GM12878 (cell line): ENCODE measurements around the gene THRAP3. TPM values are rescaled to one million over a fixed set of nuclear protein-coding genes. Genes with fewer than 3 reads are reported as not detected.

ENCODE experiments used
- ATAC-seq: fragments of 200-7000 bp; cut with Tn5 transposase; 3 replicates; pipeline ENCODE4 v1.9.1; 2020; ENCODE audit warnings: mild to moderate bottlenecking, moderate library complexity
- BruUV-seq: library from RNA; stranded (reverse); fragments of 400-500 nt; replicated peaks from 2 replicates; lab custom pipeline; 2021; lab: Mats Ljungman, UMichigan
- CTCF ChIA-PET: fragments of 300-600 bp; sonication (Branson Sonifier 250); formaldehyde crosslinking; extraction: SDS; loops from one replicate; lab custom pipeline; 2021; ENCODE audit warnings: inconsistent platforms; lab: Yijun Ruan, JAX
- POLR2A ChIA-PET: fragments of 350-600 bp; formaldehyde crosslinking; extraction: SDS; loops from one replicate; lab custom pipeline; 2021; ENCODE audit warnings: inconsistent platforms; lab: Charles Lee
- RAD21 ChIA-PET: fragments of 300-600 bp; sonication (Branson Sonifier 250); formaldehyde crosslinking; loops from one replicate; lab custom pipeline; 2023; ENCODE audit warnings: antibody characterized with exemption; ENCODE audit not compliant: unreplicated experiment; lab: Charles Lee
- SMC1A ChIA-PET: fragments of 300-600 bp; sonication (Branson Sonifier 250); formaldehyde crosslinking; loops from one replicate; lab custom pipeline; 2023; ENCODE audit not compliant: unreplicated experiment, uncharacterized antibody; lab: Charles Lee
- DNase-seq: peaks from one replicate; pipeline ENCODE4 v3.0.0-alpha.2; 2011; ENCODE audit warnings: low read depth, low spot score
- FAIRE-seq: peaks from 3 replicates; lab custom pipeline; 2011; peaks lifted over from hg19 to GRCh38; lab: Jason Lieb, UNC
- H2AFZ ChIP-seq: 2 replicates; pipeline ENCODE4 v1.6.0; 2011; ENCODE audit warnings: low read depth, low read length, control low read depth; ENCODE audit not compliant: control insufficient read depth
- H3K27ac ChIP-seq: 2 replicates; pipeline ENCODE4 v1.5.1; 2011; ENCODE audit warnings: control low read depth; ENCODE audit not compliant: control insufficient read depth, insufficient read depth
- H3K27me3 ChIP-seq, 2 experiments: replicated peaks in 1 of 2; 2 replicates each; pipeline versions ENCODE4 v1.6.0 to v1.6.1; 2011; ENCODE audit warnings: low read length in 1 of 2; ENCODE audit not compliant: control insufficient read depth in 2 of 2, insufficient read depth in 2 of 2
- H3K36me3 ChIP-seq, 2 experiments: 2 replicates each; pipeline ENCODE4 v1.5.1; 2011; ENCODE audit warnings: low read length in 1 of 2; ENCODE audit not compliant: control insufficient read depth in 2 of 2, insufficient read depth in 2 of 2
- H3K4me1 ChIP-seq: 2 replicates; pipeline ENCODE4 v1.6.1; 2011; ENCODE audit warnings: mild to moderate bottlenecking, low read length, moderate library complexity, mixed read lengths; ENCODE audit not compliant: control insufficient read depth, insufficient read depth
- H3K4me2 ChIP-seq: 2 replicates; pipeline ENCODE4 v1.6.0; 2011; ENCODE audit warnings: control low read depth; ENCODE audit not compliant: control insufficient read depth, insufficient read depth
- H3K4me3 ChIP-seq: fragments of 200-600 bp; sonication (generic); 2 replicates; pipeline ENCODE4 v1.5.1; 2016
- H3K79me2 ChIP-seq: 2 replicates; pipeline ENCODE4 v1.6.0; 2011; ENCODE audit warnings: low read length; ENCODE audit not compliant: control insufficient read depth, insufficient read depth
- H3K9ac ChIP-seq: 2 replicates; pipeline ENCODE4 v1.8.0; 2011; ENCODE audit warnings: low read length, control low read depth, mixed read lengths; ENCODE audit not compliant: control insufficient read depth, insufficient read depth
- H3K9me3 ChIP-seq: replicated peaks from 3 replicates; pipeline ENCODE4 v1.5.1; 2011; ENCODE audit warnings: mild to moderate bottlenecking, low read length; ENCODE audit not compliant: control insufficient read depth, insufficient read depth
- H4K20me1 ChIP-seq: 2 replicates; pipeline ENCODE4 v1.6.0; 2011; ENCODE audit not compliant: control insufficient read depth, insufficient read depth
- CHD2 ChIP-seq: IDR thresholded peaks from 2 replicates; pipeline ENCODE4 v1.6.1; 2011; ENCODE audit warnings: low read depth, low read length, improper control_type of control experiment, borderline replicate concordance
- ESRRA ChIP-seq: IDR thresholded peaks from 2 replicates; pipeline ENCODE4 v1.6.1; 2012; ENCODE audit warnings: mild to moderate bottlenecking, low read length, improper control_type of control experiment
- MEF2A ChIP-seq: IDR thresholded peaks from 2 replicates; pipeline ENCODE4 v1.6.1; 2011; ENCODE audit warnings: low read depth, mild to moderate bottlenecking, low read length, moderate library complexity; ENCODE audit not compliant: insufficient read depth
- NR2F1 ChIP-seq: fragments of 450-650 bp; conservative IDR thresholded peaks from 2 replicates; pipeline ENCODE4 v1.6.1; 2017; ENCODE audit warnings: mild to moderate bottlenecking
- POU2F2 ChIP-seq: IDR thresholded peaks from 3 replicates; pipeline ENCODE4 v1.6.1; 2011; ENCODE audit warnings: low read depth, mild to moderate bottlenecking, low read length, borderline replicate concordance
- SPI1 ChIP-seq: IDR thresholded peaks from 2 replicates; pipeline ENCODE4 v1.6.1; 2011; ENCODE audit warnings: low read depth, mild to moderate bottlenecking, low read length, moderate library complexity, borderline replicate concordance; ENCODE audit not compliant: insufficient read depth
- SUPT20H ChIP-seq: IDR thresholded peaks from 2 replicates; pipeline ENCODE4 v1.6.1; 2011; ENCODE audit warnings: low read depth, mild to moderate bottlenecking, low read length, moderate library complexity, borderline replicate concordance; ENCODE audit not compliant: control insufficient read depth
- WGBS: methylation state at CpG from one replicate; pipeline ENCODE4 v1.1.6; 2016; ENCODE audit warnings: low lambda C conversion rate; ENCODE audit not compliant: insufficient replicate concordance, insufficient coverage; ENCODE audit errors: missing lambda C conversion rate; 5-methylcytosine and 5-hydroxymethylcytosine counted together
- in situ Hi-C: fragments of 300-500 bp; cut with MboI; formaldehyde crosslinking; loops from 9 replicates; pipeline ENCODE4 v1.14.3; 2018; ENCODE audit warnings: mixed read lengths
- intact Hi-C: fragments of 100-400 bp; cut with micrococcal nuclease; formaldehyde crosslinking; loops from one replicate; pipeline ENCODE4 v1.14.2; 2022; ENCODE audit not compliant: unreplicated experiment
- polyA plus RNA-seq, 11 experiments: library from polyadenylated mRNA; depleted of rRNA in 4 of 11; unstranded in 6 of 11; stranded (reverse) in 5 of 11; fragments of >200 nt; fragmentation: Nextera tagmentation in 4 of 11; fragmentation: Illumina TruSeq in 1 of 11; extraction: Ambion mirVana in 4 of 11; extraction: Trizol in 1 of 11; gene quantifications; 1 replicate in 1 of 11; 2 replicates in 10 of 11; pipeline versions ENCODE4 v1.2.1 to v1.2.3, GENCODE V29; 2011 to 2016; ENCODE audit warnings: inconsistent platforms in 2 of 11, missing spikeins in 2 of 11, low read depth in 1 of 11
- total RNA-seq, 4 experiments: library from RNA; depleted of rRNA in 3 of 4; stranded (reverse); fragments of >200 nt in 3 of 4; fragmentation: Illumina TruSeq in 1 of 4; extraction: Trizol in 1 of 4; gene quantifications; 2 replicates each; pipeline versions ENCODE4 v1.2.1 to v1.2.3, GENCODE V29; 2013 to 2021
- TF ChIP-seq, protein P1 (sequence below): IDR thresholded peaks from 2 replicates; pipeline ENCODE4 v1.6.1; 2012; ENCODE audit warnings: low read length, inconsistent platforms
- TF ChIP-seq, protein P2 (sequence below): fragments of 450-650 bp; formaldehyde crosslinking; IDR thresholded peaks from 2 replicates; pipeline ENCODE4 v1.5.0; 2022; ENCODE audit warnings: mild to moderate bottlenecking, missing genetic modification characterization
- TF ChIP-seq, protein P3 (sequence below): fragments of 450-650 bp; IDR thresholded peaks from 2 replicates; pipeline ENCODE4 v1.6.1; 2018; ENCODE audit warnings: borderline replicate concordance, mild to moderate bottlenecking; ENCODE audit not compliant: partially characterized antibody

The THRAP3 gene
- total and polyA plus RNA-seq, 10 of the 15 experiments (the other 5 are each of a cell fraction or from before 2014, with no cell fraction given) = 76.3 to 173 (median 136) TPM

DNA sequence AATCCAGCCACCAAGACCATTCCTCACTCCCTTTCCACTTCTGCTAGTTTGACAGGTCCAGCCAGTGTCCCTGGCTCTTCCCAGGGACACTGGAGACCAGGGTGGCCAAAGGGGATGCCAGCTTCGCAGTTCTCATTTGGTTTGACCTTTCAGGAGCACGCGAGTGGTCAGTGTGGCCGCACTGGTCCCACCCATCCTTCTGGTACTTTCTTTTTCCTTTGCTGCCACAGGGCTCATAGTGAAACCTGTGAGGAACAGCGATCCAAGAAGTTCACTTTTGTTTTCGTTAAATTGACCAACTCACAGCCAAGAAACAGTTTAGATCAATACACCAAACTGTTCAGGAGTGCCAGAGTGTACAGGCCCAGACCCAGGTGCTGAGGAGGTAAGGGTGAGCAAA is 113.6 kb downstream of the THRAP3 start:
- FAIRE-seq (no peak), ATAC-seq (peak; percentile 51), DNase-seq (no peak)
- SMC1A ChIA-PET = no interaction called here
- TF ChIP-seq NR2F1 = 0 out of 2 replicates have a peak, but pooled peaks have one; percentile 21
- TF ChIP-seq SUPT20H = no peak
- no peak for TF ChIP-seq ESRRA
- H3K27me3 ChIP-seq = no peaks in the 10 kb centered on the region
- RAD21 ChIA-PET = no interaction called here
- in situ Hi-C loops = no loop called here
- no peak overlapping the region for H2AFZ ChIP-seq
- CTCF ChIA-PET = no interaction called here
- no peak overlapping the region for H3K4me3 ChIP-seq
- no peaks in the 10 kb centered on the region for H3K79me2 ChIP-seq
- no peaks in the 10 kb centered on the region for H3K9me3 ChIP-seq
- H3K4me2 ChIP-seq = no peak overlapping the region
- no peaks in the 10 kb centered on the region for H4K20me1 ChIP-seq
- BruUV-seq = no TSS peak
- intact Hi-C loops = no loop called here
- no peaks in the 10 kb centered on the region; a peak in 1 of 4 replicates for H3K36me3 ChIP-seq
- POLR2A ChIA-PET = no interaction called here
- H3K9ac ChIP-seq = no peak overlapping the region
- WGBS = 38% methylated on average over 6 of the region's 6 CpGs
- no peaks in the 10 kb centered on the region for H3K4me1 ChIP-seq
- no peak overlapping the region for H3K27ac ChIP-seq

DNA sequence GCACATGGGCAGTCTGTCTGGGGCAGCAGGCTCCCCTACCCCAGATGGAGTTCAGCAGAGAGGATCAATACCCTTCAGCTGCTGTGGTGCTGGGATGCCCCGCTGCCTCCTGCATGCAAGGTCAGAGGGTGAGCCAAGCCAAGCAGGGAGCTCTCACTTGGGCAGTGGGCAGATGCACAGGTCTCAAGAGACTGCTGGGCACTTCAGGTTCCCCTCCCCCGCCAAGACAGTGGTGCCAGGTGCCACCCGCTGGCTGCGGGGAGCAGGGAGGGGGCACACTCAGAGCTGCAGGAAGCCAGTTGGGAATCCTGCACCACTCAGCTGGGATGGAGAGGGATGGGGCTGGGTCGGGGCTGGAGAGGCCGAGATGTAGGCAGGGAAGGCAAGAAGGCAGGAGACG is 115.0 kb downstream of the THRAP3 start:
- no peak overlapping the region for H3K27ac ChIP-seq
- ChIA-PET CTCF (no interaction called here), SMC1A (no interaction called here), RAD21 (no interaction called here), POLR2A (no interaction called here)
- H3K79me2 ChIP-seq = no peaks in the 10 kb centered on the region
- intact Hi-C loops = no loop called here
- no TSS peak for BruUV-seq
- H3K4me3 ChIP-seq = no peak overlapping the region
- H3K27me3 ChIP-seq = no peaks in the 10 kb centered on the region
- no peak overlapping the region for H3K4me2 ChIP-seq
- no peak for DNase-seq
- FAIRE-seq = no peak
- H3K36me3 ChIP-seq = peaks cover 0 to 5% of the 10 kb centered on the region in 2 experiments; a peak in 2 of 4 replicates
- no peak overlapping the region for H3K9ac ChIP-seq
- in situ Hi-C loops = no loop called here
- H4K20me1 ChIP-seq = no peaks in the 10 kb centered on the region
- H3K4me1 ChIP-seq = no peaks in the 10 kb centered on the region
- no peak for ATAC-seq
- no peak overlapping the region for H2AFZ ChIP-seq
- WGBS = 63% methylated on average over 7 of the region's 7 CpGs
- no peaks in the 10 kb centered on the region for H3K9me3 ChIP-seq
- TF ChIP-seq CHD2 = no peak
- no peak for TF ChIP-seq MEF2A
- no peak for TF ChIP-seq POU2F2
- TF ChIP-seq SPI1 = no peak
- TF ChIP-seq, protein P1, sequence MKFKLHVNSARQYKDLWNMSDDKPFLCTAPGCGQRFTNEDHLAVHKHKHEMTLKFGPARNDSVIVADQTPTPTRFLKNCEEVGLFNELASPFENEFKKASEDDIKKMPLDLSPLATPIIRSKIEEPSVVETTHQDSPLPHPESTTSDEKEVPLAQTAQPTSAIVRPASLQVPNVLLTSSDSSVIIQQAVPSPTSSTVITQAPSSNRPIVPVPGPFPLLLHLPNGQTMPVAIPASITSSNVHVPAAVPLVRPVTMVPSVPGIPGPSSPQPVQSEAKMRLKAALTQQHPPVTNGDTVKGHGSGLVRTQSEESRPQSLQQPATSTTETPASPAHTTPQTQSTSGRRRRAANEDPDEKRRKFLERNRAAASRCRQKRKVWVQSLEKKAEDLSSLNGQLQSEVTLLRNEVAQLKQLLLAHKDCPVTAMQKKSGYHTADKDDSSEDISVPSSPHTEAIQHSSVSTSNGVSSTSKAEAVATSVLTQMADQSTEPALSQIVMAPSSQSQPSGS = no peak
- TF ChIP-seq, protein P2, sequence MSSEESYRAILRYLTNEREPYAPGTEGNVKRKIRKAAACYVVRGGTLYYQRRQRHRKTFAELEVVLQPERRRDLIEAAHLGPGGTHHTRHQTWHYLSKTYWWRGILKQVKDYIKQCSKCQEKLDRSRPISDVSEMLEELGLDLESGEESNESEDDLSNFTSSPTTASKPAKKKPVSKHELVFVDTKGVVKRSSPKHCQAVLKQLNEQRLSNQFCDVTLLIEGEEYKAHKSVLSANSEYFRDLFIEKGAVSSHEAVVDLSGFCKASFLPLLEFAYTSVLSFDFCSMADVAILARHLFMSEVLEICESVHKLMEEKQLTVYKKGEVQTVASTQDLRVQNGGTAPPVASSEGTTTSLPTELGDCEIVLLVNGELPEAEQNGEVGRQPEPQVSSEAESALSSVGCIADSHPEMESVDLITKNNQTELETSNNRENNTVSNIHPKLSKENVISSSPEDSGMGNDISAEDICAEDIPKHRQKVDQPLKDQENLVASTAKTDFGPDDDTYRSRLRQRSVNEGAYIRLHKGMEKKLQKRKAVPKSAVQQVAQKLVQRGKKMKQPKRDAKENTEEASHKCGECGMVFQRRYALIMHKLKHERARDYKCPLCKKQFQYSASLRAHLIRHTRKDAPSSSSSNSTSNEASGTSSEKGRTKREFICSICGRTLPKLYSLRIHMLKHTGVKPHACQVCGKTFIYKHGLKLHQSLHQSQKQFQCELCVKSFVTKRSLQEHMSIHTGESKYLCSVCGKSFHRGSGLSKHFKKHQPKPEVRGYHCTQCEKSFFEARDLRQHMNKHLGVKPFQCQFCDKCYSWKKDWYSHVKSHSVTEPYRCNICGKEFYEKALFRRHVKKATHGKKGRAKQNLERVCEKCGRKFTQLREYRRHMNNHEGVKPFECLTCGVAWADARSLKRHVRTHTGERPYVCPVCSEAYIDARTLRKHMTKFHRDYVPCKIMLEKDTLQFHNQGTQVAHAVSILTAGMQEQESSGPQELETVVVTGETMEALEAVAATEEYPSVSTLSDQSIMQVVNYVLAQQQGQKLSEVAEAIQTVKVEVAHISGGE (CRISPR knock-in tag) = no peak
- TF ChIP-seq, protein P3, sequence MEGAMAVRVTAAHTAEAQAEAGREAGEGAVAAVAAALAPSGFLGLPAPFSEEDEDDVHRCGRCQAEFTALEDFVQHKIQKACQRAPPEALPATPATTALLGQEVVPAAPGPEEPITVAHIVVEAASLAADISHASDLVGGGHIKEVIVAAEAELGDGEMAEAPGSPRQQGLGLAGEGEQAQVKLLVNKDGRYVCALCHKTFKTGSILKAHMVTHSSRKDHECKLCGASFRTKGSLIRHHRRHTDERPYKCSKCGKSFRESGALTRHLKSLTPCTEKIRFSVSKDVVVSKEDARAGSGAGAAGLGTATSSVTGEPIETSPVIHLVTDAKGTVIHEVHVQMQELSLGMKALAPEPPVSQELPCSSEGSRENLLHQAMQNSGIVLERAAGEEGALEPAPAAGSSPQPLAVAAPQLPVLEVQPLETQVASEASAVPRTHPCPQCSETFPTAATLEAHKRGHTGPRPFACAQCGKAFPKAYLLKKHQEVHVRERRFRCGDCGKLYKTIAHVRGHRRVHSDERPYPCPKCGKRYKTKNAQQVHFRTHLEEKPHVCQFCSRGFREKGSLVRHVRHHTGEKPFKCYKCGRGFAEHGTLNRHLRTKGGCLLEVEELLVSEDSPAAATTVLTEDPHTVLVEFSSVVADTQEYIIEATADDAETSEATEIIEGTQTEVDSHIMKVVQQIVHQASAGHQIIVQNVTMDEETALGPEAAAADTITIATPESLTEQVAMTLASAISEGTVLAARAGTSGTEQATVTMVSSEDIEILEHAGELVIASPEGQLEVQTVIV = no peak
